HG03060 (cell line): Measurements from ENCODE around the gene CREB3L2.
"Not testable (repeated sequence)": the region's sequence is repeated elsewhere in the genome, so short reads cannot be mapped to it uniquely, and the experiment has no call there.

ENCODE experiments used
- ATAC-seq: cut with Tn5 transposase; IDR thresholded peaks from one replicate; pipeline ENCODE4 v1.9.1; 2021; ENCODE audit warnings: low read depth, moderate number of reproducible peaks; ENCODE audit not compliant: unreplicated experiment

Gene CREB3L2

DNA sequence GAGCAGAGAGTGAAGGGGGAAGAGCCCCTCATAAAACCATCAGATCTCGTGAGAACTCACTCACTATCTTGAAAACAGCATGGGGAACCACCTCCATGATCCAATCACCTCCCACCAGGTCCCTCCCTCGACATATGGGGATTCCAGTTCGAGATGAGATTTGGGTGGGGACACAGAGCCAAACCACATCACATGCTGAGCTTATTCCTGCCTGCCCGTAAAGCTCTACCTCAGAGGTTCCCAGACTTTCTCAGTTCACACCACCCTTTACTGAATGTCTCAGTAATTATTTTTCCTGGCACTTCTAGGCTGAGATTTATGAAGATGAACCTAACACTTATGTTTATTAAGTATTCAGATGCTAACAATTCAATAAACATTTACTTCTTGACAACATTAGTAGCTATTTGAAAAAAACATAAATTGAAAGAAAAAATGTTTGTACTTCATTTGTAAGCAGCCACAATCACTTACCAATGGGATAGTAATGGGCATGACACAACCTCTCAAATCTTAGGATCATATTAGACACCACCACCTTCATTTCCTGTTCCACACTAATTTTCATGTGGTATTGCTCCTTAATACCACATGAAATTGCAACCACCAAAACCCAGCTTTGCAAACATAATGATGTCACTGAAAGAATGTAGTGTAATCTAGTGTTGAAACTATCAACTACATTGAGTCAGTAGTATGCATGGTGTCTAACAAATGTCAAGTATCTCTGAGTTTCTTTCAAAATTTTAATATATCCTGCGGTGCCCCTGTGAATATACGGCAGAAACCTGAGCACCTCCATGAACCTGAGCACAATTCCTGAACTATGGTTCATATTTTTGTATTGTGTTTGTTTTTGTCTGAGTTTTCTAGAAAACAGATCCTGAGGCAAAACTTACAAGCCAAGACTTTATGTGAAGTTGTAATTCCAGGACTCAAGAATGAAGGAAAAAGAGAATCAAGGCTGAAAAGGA is 150.6 kb downstream of the CREB3L2 start:
- no peak for ATAC-seq

DNA sequence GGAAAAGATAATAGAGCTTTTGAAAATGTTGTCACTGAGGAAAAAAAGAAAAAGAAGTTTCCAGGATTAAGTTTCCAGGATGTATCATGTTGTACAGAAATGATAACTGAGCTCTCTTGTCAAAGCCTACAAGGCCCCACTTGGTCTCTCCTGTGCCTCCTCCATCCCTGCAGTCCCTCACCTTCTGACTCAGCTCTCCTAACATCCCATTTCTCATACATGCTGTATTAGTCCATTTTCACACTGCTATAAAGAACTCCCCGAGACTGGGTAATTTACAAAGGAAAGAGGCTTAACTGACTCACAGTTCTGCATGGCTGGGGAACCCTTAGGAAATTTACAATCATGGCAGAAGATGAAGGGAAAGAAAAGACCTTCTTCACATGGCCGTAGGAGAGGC is 151.3 kb downstream of the CREB3L2 start:
- no peak for ATAC-seq

DNA sequence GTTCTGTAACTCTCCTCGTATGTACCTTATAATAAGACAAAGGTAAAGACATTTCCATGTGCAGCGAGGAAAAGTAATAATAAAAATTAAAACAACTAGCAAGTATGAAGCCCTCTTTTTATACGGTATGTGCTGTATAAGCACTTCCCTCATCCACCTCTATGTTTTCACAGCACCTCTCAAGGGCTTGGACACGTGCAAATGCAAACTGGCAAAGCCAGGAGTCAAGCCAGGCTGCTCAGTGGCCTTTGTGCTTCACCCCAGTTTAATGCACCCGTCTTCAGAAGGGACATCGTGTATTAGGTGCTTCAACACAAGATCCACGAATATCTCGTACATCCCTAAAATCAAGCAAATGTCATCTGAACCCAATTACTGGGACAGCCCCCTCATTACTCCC is 153.8 kb downstream of the CREB3L2 start:
- no peak for ATAC-seq

DNA sequence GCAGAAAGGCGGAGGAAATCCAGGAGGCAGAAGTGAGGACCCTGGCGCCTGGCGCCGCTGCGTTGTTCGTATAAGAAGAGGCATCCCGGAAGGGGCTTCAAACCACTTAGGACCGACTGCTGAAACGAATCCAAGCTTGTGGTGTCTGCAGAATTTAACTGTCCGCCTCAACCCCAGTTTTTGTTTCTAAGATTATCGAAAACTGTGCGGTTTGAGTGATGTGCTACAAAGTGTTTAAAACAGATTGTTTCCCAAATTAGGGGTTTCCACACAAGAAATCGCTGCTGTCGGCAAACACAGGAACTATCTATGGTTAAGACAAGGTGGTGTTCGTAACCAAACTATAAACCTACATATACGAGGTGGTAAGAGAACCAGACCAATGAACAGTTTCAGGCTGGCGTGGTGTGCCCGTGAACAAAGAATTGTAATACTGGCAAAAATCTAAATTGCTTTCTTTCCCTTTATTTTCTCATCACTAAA is 154.3 kb downstream of the CREB3L2 start:
- ATAC-seq, result no peak

DNA sequence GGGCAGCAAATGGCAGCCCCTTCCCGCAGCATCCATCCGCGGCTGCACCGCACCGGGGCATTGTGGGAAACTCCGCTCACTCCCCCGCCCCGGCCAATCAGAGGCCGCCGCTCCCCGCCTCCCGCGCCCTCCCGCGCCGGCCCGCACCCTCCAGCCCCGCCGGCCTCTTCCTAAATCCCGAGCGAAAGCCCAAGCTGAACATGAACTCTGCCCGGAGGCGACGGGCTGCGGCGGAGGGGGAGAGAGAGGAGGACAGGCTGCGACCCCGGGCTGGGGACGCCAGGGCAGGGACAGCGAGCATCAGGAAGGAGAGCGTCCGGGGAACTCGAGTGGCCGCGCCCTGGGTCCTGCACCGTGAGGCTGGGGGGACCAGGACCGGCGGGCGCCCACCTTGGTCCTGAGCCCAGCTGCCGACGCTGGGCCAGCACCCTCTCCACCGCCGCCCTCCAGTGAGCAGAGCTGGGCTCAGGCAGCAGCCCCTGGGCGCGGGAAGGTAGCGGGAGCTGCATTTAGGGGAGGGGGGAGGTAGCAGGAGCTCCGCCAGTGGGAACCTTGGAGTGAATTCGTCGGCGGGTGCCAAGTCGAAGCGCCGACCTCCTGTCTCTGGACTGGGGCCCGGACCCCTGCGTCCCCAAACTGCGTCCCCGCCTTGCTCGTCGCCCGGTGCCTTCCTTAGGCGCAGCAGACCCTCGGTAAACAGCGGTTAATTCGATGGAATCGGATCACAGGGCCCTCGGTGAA is 154.9 kb downstream of the CREB3L2 start, which contains the start of gene DGKI:
Gene DGKI (minus strand): TSS at position 148 of the 741 bp plus-strand sequence.
- no peak for ATAC-seq

DNA sequence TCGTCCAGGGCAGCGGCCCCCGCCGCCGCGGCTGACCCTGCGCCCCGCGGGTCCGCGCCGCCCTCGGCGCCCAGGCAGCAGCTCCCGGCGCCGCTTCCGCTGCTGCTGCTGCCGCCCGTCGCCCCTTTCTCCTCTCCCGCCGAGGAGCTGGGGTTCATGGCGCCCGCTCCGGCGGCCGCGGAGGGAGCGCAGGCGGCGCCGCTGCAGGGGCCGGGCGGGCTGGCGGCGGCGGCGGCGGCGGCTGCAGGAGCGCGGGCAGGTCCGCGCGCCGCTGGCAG is 155.4 kb downstream of the CREB3L2 start:
- ATAC-seq, result no peak

DNA sequence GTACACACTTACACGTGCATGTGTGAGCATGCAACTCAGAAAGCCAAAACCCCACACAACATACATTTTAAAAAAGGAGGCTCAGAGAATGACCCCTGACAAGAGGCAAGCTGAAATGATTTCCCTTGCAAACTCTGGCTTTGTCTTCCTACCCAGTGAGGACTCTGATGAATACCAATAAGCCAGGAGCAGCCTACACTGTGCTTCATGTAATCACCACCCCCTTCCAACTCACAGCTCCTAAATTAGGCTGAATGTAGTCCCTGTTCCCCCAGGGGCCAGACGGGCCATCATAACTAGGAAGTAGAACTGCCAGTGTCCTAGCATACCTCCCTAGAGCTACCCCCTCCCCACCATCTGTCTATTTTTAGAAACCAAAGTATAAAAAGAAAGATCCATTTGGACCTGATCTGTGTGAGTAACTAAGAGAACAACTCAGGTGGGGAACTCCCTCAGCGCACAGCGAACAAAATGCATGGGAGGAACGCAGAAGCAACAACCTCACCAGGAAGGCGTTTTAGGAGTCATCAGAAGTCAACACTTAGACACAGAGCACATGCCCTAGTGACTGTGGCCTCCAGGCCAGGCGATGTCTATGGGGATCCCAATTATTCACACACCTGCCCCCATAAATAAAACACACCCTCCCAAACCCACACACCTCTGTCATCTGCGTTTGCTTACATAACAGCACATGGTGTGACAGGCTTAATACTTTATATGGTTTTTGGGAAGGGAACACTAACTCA is 157.0 kb downstream of the CREB3L2 start:
- ATAC-seq, result no peak

DNA sequence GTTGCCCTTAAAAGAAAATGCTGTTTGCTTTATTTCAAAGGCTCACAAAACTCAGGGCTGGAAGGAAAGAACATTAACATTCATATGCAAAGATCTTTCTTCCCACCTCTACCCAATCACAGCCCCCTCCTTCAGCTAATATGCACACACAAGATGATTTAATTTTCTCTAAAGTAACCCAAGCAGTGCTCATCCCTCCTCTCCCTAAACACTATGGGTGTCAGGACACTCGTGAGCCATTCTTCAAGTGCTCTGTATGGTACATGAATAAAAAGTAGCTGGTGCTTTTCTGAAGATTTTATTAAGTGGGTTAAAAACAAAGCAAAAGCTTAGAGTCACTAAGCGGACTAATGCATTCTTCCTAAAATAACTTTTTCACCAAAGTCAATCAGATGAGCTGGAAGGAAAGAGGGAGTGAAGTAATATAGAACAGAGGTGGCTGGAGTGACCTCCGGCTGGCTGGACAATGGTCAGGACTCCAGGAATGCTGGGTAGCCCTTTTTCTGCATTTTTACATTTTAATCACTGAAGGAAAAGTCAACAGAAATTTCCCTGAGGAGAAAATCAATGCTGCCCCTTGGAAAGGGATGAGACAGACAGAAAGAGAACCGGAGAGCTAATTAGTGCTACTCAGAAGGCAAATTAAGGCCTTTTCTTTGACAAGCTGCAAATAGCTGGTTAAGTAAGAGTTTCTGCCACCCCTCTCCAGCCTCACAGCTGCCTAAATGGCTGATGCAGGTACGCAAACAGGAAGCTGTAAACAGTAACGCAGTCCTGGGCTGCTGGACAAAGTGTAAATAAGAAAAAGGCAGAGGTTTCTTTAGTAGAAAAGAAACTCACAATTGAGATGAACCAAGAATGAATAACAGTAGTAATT is 161.7 kb downstream of the CREB3L2 start:
- ATAC-seq, result no peak

DNA sequence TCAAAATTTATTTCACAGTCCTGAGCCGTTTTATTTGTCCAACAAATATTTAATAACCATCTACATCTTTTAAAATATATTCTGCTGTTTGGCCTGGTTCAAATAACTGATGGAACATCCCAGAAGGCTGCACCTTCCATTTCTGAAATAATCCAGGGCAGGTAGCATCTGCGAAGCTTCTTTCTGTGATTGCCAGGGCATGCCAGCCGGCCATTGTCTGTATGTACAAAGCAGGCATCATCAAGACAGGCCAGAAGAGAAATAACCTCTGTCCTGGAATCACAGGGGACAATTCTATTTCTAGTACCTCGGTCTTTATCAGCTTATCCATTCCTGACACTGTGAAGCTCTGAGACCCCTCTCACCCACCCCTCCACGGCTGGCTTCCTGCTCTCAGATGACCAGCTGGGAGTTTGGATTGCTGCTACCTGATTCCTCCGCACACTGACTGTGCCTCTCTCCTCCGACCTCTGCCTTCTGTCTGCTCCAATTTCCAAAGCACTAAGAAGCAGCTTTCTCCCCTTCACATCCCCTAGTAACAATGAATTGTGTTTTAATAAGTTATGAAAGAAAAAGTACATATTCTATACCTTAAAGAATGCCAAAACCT is 163.1 kb downstream of the CREB3L2 start:
- ATAC-seq, result no peak

DNA sequence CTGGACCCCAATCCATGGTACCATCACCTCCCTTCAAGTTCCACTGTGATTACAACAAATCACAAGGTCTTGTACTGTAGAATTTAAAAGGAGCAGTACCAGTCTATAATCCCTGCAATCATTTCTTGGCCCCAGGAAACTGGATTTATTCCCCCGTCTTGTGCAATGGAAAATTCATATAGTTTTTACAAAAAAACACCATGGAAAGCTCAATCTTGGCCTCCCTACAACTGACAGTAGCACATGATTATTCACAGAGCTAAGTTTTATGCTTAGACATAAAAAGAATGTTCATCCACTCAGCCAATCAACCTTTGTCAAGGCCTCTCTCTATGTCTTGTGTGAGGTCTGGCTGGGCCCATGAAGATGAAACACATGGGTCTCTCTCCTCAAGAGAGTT is 165.3 kb downstream of the CREB3L2 start:
- ATAC-seq, result no peak

DNA sequence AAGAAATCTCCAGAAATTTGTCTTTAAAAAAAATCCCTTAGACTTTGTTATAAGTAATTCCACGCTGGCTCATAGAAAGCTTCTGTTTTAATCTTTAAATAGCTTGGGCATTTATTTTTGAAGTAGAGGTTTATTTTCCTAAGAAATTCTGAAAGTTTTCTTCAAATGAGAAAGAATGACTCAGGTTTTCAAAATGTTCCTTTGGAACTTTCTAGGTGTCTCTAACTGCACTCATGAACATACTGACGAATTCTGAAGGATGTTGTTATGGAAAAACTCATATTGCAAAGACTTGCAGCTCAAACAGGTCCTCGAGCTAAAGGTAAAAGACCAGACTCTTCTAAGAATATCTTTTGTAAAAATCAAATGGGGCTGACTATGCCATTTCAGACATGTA is 165.8 kb downstream of the CREB3L2 start:
- no peak for ATAC-seq

DNA sequence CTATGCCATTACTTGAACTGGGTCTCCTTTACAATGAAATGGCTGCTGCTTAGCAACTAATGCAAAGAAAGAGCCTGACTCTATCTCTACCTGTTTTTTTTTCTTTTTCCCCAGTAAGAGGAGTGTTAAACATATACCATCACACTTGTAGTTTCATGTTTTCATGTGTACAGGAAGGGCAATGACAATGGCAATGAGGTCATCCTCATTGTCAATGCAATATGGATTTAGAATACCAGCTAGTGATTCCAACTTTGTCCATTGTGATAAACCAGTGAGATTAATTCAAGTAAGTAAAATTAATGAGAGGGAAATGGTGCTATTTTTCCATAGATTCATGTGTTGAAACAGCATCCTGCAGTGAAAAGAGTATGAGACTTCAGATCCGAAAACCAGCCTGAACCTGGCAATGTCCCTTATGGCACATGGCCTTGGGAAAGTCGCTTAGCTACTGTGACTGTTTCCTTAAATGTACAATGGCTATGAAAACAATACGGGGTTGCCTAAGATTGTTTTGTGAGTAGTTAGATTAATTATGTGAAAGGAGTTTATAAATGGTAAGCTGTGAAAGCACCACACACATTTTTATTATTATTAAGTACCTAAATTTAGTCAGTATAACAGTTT is 166.3 kb downstream of the CREB3L2 start:
- no peak for ATAC-seq

DNA sequence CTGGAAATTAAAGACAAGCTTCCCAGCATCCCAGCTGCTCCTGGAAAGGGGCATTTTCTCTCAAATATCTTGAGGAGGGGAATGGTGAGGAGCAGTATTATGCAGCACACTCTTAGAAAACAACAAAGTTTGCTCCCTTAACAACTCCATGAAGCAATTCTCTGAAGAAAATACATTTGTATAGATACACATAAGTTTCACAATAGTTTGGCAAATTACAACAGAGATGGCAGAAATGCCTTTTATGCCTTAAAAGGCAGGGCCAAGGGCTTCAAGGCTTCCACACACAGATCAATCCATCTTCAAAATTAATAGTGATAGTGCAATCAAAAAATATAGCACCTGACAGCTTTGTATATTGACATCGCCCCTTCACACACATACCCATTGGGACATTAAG is 167.3 kb downstream of the CREB3L2 start:
- ATAC-seq, result no peak

DNA sequence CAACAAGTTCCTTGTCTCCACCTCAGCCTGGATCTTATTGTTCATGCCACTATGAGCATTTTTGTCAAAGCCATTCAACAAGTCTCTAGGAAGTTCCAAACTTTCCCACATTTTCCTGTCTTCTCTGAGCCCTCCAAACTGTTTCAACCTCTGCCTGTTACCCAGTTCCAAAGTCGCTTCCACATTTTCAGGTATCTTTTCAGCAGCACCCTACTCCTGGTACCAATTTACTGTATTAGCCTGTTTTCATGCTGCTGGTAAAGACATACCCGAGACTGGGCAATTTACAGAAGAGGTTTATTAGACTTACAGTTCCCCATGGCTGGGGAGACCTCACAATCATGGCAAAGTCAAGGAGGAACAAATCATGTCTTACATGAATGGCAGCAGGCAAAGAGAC is 168.9 kb downstream of the CREB3L2 start:
- ATAC-seq, result not testable (repeated sequence)

DNA sequence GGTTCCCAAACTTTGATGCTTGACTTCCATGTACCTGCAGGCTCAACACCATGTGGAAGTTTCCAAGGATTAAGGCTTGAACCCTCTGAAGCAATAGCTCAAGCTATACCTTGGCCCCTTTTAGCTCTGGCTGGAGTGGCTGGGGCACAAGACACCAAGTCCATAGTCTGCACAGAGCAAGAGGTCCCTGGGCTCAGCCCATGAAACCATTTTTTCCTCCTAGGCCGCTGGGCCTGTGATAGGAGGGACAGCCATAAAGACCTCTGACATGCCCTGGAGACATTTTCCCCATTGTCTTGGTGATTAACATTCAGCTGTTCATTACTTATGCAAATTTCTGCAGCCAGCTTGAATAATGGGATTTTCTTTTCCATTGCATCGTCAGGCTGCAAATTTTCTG is 169.5 kb downstream of the CREB3L2 start:
- no peak for ATAC-seq

DNA sequence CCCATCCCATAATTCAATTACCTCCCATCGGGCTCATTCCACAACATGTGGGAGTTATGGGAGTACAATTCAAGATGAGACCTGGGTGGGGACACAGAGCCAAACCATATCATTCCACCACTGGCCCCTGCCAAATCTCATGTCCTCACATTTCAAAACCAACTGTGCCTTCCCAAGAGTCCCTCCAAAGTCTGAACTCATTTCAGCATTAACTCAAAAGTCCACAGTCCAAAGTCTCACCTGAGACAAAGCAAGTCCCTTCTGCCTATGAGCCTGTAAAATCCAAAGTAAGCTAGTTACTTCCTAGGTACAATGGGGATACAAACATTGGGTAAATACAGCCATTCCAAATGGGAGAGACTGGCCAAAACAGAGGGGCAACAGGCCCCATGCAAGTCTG is 170.3 kb downstream of the CREB3L2 start:
- not testable (repeated sequence) for ATAC-seq

DNA sequence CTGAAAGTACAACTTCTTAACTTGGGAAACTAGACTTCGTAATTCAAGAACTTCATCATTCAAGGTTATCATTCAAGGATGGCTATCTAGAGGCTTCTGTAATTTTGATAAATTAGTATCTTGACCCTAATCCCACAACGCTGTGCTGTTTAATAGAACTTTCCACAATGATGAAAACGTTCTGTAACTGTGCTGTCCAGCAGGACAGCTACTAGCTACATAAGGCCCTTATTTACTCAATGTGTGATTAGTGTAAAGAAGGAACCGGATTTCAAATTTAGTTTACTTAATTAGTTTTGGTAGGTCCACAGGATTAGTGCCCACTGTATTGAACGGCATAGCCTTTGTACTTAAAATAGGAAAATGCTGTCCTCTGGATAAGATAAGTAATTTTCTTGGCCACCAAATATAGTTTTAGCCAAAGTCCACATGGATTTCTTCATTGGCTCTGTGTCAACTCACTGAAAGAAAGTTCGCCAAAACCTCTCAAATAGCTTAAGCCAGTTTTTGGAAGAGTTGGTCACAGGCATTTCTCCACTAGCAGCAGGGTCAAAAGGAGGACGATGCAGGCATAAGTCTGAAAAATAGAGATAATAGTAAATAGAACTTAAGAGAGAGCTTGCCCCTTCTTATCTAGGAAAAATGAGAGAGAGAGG is 172.4 kb downstream of the CREB3L2 start:
- no peak for ATAC-seq

DNA sequence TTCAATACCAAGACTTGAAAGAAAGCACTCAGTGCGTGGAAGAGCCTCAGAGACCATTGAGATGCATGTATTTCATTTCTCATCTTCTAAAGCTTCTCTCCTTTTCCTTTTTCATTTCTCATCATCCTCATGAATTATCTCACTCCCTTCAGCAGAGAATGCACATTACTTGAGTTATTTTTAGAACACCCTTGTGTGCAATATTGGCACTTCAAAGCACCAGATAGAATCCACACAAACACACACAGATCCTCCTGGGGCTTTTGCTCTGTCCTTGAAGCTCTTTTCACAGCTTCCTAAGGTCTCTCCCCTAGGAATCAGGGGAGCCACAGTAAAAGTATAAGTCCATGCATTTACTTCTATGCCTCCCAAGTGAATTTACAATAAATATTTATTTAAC is 173.4 kb downstream of the CREB3L2 start:
- ATAC-seq, result no peak

DNA sequence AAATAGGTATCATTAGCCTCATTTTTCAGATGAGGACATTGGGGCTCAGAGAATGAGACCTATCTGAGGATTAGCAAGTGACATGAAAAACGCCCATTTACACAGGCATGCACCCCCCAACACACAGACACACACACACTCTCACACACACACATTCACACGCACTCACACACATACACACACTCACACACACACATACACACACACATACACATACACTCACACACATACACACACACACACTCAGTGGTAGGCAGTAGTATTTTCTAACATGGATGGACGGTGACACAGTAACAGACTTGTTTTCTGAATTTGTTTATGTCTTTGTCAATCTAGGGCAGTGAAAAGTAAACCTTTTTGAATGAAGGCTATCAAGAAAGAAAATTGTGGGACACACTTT is 176.4 kb downstream of the CREB3L2 start:
- ATAC-seq, result no peak
